T-cell (primary cell): ENCODE results near the gene PPP2R2B. TPM values are rescaled to one million over a fixed set of nuclear protein-coding genes. Genes with fewer than 3 reads are reported as not detected.

Source experiments
- ATAC-seq, 4 experiments: fragments of 200-7000 bp in 3 of 4; fragments of 150-1000 bp in 1 of 4; cut with Tn5 transposase; replicated peaks in 1 of 4; 1 replicate in 3 of 4; 2 replicates in 1 of 4; pipeline ENCODE4 v1.10.0; 2021; ENCODE audit warnings: moderate library complexity in 3 of 4, mild to moderate bottlenecking in 2 of 4, moderate number of reproducible peaks in 1 of 4
- CTCF ChIA-PET, 2 donors: fragments of 300-600 bp; sonication (Branson Sonifier 250); formaldehyde crosslinking; loops; one replicate each; lab custom pipeline; 2022; ENCODE audit warnings: antibody characterized with exemption in 2 of 2; lab: Charles Lee
- POLR2A ChIA-PET, 2 donors: fragments of 300-600 bp; sonication (Branson Sonifier 250); formaldehyde crosslinking; loops; one replicate each; lab custom pipeline; 2022; ENCODE audit warnings: antibody characterized with exemption in 2 of 2; lab: Charles Lee
- DNase-seq, 35 experiments: peaks; one replicate each; pipeline versions ENCODE4 v3.0.0 to v3.0.0-alpha.2; 2013 to 2023
- H3K27ac ChIP-seq: one replicate; pipeline ENCODE4 v1.5.1; 2013; ENCODE audit warnings: low read length
- H3K27me3 ChIP-seq, 2 experiments: replicated peaks in 1 of 2; 1 replicate in 1 of 2; 2 replicates in 1 of 2; pipeline versions ENCODE4 v1.6.1 to v1.7.0; 2013; ENCODE audit warnings: low read length in 1 of 2, mixed read lengths in 1 of 2; ENCODE audit not compliant: control insufficient read depth in 2 of 2, insufficient read depth in 2 of 2; ENCODE audit errors: extremely low read depth in 1 of 2
- H3K36me3 ChIP-seq, 2 donors: 1 replicate in 1 of 2; 2 replicates in 1 of 2; pipeline versions ENCODE4 v1.6.1 to v1.7.0; 2013; ENCODE audit warnings: low read length in 1 of 2; ENCODE audit not compliant: control insufficient read depth in 2 of 2, insufficient read depth in 1 of 2; ENCODE audit errors: extremely low read depth in 1 of 2
- H3K4me1 ChIP-seq, 2 experiments: 1 replicate in 1 of 2; 2 replicates in 1 of 2; pipeline versions ENCODE4 v1.6.1 to v1.7.0; 2013; ENCODE audit warnings: low read length in 2 of 2, mixed read lengths in 1 of 2; ENCODE audit not compliant: insufficient read depth in 2 of 2, control insufficient read depth in 1 of 2; ENCODE audit errors: extremely low read depth in 1 of 2
- H3K4me3 ChIP-seq, 2 donors: 1 replicate in 1 of 2; 2 replicates in 1 of 2; pipeline versions ENCODE4 v1.5.1 to v1.7.0; 2013; ENCODE audit warnings: mild to moderate bottlenecking in 2 of 2, low read length in 1 of 2, moderate library complexity in 1 of 2; ENCODE audit not compliant: control insufficient read depth in 1 of 2; ENCODE audit errors: extremely low read depth in 1 of 2
- H3K9me3 ChIP-seq: 2 replicates; pipeline ENCODE4 v1.7.0; 2013
- H3K27ac Mint-ChIP-seq, 2 donors: one replicate each; pipeline ENCODE4 v1.8.0; 2020 to 2021; ENCODE audit warnings: mild to moderate bottlenecking in 2 of 2, mixed read lengths in 2 of 2
- H3K27me3 Mint-ChIP-seq, 2 donors: one replicate each; pipeline ENCODE4 v1.8.0; 2021 to 2022; ENCODE audit warnings: mixed read lengths in 2 of 2
- H3K36me3 Mint-ChIP-seq: one replicate; pipeline ENCODE4 v1.8.0; 2021; ENCODE audit warnings: mixed read lengths
- H3K4me1 Mint-ChIP-seq, 3 donors: one replicate each; pipeline ENCODE4 v1.8.0; 2020 to 2022; ENCODE audit warnings: mixed read lengths in 3 of 3, mild to moderate bottlenecking in 1 of 3
- H3K4me3 Mint-ChIP-seq, 3 donors: one replicate each; pipeline ENCODE4 v1.8.0; 2020 to 2022; ENCODE audit warnings: mild to moderate bottlenecking in 3 of 3, mixed read lengths in 3 of 3, moderate library complexity in 3 of 3
- H3K9me3 Mint-ChIP-seq, 3 donors: one replicate each; pipeline ENCODE4 v1.8.0; 2020 to 2022; ENCODE audit warnings: mixed read lengths in 3 of 3
- WGBS: methylation state at CpG from one replicate; pipeline ENCODE4 v1.1.5; 2013; ENCODE audit warnings: missing lambda C conversion rate; ENCODE audit not compliant: insufficient coverage; 5-methylcytosine and 5-hydroxymethylcytosine counted together
- total RNA-seq, 35 experiments: library from RNA in 6 of 35; stranded (reverse) in 6 of 35; fragments of 120-200 nt in 1 of 35; gene quantifications; one replicate each; pipeline versions ENCODE4 v1.2.1 to v1.2.4 and lab custom pipeline; 2013 to 2026

The PPP2R2B gene
- total RNA-seq, 5 donors from 2014 or later (not counting 1 experiment from before 2014, with no cell fraction given), result 1.5 to 10.6 (median 4.8) TPM

DNA sequence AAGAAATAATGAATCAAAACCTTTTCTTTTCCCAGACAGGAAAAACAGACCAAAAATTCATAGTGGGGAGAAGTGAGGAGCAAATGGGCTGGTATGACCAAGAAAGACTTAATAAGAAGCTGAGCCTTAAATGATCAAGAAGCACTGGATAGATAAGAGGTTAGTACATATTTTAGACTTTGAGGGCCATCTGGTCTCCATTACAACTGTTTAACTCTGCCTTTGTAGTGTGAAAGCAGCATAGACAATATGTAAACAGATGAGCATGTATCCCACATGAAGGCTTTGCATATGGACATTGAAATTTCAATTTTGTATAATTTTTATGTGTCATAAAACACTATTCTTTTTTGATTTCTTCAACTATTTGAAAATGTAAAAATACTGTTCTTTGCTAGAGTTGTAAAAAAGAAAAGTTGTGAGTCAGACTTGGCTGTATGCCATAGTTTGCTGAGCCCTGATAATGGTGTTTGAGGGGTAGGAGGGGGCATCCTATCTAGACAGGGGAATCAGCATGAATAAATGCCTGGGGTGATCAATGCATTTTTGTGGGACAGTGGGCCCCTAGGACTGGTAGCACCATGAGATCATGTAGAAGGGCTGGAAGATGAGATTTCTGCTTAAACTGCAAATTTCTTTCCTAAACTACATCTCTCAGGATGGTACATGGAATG lies 270.8 kb downstream of the PPP2R2B start:
- peaks cover 0 to 4% (median 0%) of the 10 kb centered on the region in 3 donors for H3K9me3 Mint-ChIP-seq
- H3K4me3 ChIP-seq, result no peak overlapping the region
- ChIA-PET CTCF (no interaction called here), POLR2A (no interaction called here)
- DNase-seq (no peak), ATAC-seq (no peak)
- H3K9me3 ChIP-seq, result no peaks in the 10 kb centered on the region
- H3K4me1 ChIP-seq, result no peaks in the 10 kb centered on the region
- H3K27me3 Mint-ChIP-seq, result peaks cover 4% of the 10 kb centered on the region in 2 donors
- no peak overlapping the region for H3K4me3 Mint-ChIP-seq
- no peaks in the 10 kb centered on the region for H3K36me3 ChIP-seq
- H3K36me3 Mint-ChIP-seq, result no peaks in the 10 kb centered on the region
- H3K27me3 ChIP-seq, result no peaks in the 10 kb centered on the region
- no peaks in the 10 kb centered on the region for H3K4me1 Mint-ChIP-seq
- no peak overlapping the region for H3K27ac ChIP-seq
- no peak overlapping the region for H3K27ac Mint-ChIP-seq

DNA sequence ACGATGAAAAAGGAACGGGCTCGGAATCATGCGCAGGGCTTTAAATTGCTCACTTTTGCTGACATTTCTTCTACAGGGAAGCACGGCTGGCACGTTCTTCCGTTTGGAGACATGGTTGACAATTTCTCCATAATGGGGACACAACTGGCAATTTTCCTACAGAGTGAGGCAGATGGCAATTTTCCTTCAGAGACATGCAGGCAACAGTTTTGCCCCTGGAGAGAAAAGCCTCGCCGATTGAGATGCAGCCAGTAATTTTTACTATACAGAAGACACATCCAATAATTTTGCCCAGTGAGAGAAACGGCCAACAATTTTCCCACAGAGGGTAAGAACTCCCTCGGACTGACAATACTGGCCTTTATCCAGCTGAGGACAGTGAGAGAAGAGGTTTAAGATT lies 271.7 kb downstream of the PPP2R2B start:
- no peak overlapping the region for H3K4me3 ChIP-seq
- H3K27ac Mint-ChIP-seq, result no peak overlapping the region
- H3K4me1 ChIP-seq, result no peaks in the 10 kb centered on the region
- no peaks in the 10 kb centered on the region for H3K36me3 Mint-ChIP-seq
- ATAC-seq (no peak), DNase-seq (no peak)
- no peaks in the 10 kb centered on the region for H3K9me3 ChIP-seq
- POLR2A ChIA-PET, result no interaction called here
- WGBS, result 95% methylated on average over 9 of the region's 11 CpGs
- H3K9me3 Mint-ChIP-seq, result peaks cover 0 to 4% (median 0%) of the 10 kb centered on the region in 3 donors
- H3K36me3 ChIP-seq, result no peaks in the 10 kb centered on the region
- no peak overlapping the region for H3K4me3 Mint-ChIP-seq
- no peaks in the 10 kb centered on the region for H3K27me3 ChIP-seq
- no peaks in the 10 kb centered on the region for H3K4me1 Mint-ChIP-seq
- no peak overlapping the region for H3K27ac ChIP-seq
- H3K27me3 Mint-ChIP-seq, result peaks cover 4% of the 10 kb centered on the region in 2 donors
- CTCF ChIA-PET, result no interaction called here

DNA sequence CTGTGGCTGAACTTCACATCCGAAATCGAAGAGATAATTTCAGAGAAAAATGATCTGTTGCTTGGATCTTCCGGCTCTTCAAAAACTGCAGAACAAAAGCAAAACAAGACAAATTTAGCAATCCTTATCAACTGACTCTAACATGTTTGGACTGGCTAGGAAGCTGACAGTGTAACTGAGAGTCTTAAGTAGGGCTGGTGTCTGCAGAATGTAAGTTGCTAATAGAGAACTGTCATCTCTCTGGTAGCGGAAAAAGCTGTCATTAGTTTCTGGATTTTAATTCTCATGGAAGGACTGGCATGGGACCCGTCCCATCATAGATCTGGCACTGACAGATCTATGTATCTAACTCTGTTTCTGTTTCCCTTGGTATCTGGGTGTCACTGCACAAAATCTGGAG lies 278.2 kb downstream of the PPP2R2B start:
- H3K27me3 Mint-ChIP-seq, result peaks cover 0 to 3% of the 10 kb centered on the region in 2 donors
- no peak for DNase-seq
- no peak overlapping the region for H3K27ac Mint-ChIP-seq
- ChIA-PET POLR2A (no interaction called here), CTCF (no interaction called here)
- no peaks in the 10 kb centered on the region for H3K36me3 Mint-ChIP-seq
- no peak for ATAC-seq
- H3K9me3 Mint-ChIP-seq, result no peaks in the 10 kb centered on the region
- Histone ChIP-seq H3K36me3 (no peaks in the 10 kb centered on the region), H3K27ac (no peak overlapping the region), H3K27me3 (no peaks in the 10 kb centered on the region), H3K4me3 (no peak overlapping the region), H3K4me1 (no peaks in the 10 kb centered on the region), H3K9me3 (no peaks in the 10 kb centered on the region)
- no peak overlapping the region for H3K4me3 Mint-ChIP-seq
- 92% methylated on average over 2 of the region's 5 CpGs for WGBS
- H3K4me1 Mint-ChIP-seq, result no peaks in the 10 kb centered on the region

DNA sequence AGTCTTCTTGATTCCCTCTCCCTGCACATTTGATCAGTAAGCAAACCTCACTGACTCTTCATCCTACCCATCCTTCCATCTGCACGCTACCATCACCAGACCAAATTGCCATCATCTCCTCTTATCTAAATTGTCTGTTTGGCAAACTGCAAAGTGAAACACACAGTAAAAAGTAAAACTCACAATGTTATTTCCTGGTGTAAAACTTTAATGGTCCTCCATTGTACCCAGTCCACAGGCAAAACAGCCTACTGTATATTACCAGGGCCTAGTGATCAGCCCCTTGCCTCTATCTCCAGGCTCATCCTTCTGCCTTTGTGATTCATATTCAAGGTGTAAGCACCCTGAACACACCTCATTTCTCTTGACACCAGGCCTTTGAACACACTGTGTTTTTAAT lies 279.3 kb downstream of the PPP2R2B start:
- Histone ChIP-seq H3K4me1 (no peaks in the 10 kb centered on the region), H3K27me3 (no peaks in the 10 kb centered on the region), H3K4me3 (no peak overlapping the region), H3K9me3 (no peaks in the 10 kb centered on the region), H3K36me3 (no peaks in the 10 kb centered on the region), H3K27ac (no peak overlapping the region)
- Mint-ChIP-seq H3K27me3 (no peaks in the 10 kb centered on the region), H3K4me3 (no peak overlapping the region), H3K27ac (no peak overlapping the region), H3K36me3 (no peaks in the 10 kb centered on the region), H3K9me3 (no peaks in the 10 kb centered on the region), H3K4me1 (no peaks in the 10 kb centered on the region)
- POLR2A ChIA-PET, result no interaction called here
- WGBS, result no CpG with 5 or more reads among the region's 1 CpG
- CTCF ChIA-PET, result no interaction called here
- ATAC-seq, result no peak
- DNase-seq, result no peak

DNA sequence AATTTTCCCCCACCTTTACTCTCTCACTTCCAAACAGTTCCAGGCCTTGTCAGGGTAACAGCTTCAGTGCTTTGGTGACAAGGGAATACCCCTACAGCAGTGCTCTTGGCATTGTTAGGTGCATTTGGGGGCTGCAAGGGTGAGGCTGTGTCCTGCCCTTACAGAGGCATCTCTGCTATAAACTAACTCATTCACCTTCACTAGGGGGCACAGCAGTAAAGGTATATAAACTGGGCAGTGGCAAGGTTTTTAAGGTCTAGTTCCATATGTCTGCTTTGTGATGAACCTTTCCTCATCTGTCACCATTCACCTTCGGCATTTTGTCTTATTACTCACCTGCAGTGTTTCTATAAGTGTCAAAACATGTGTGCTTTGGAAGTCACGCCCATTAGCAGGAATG lies 283.5 kb downstream of the PPP2R2B start:
- Histone ChIP-seq H3K4me3 (no peak overlapping the region), H3K4me1 (no peaks in the 10 kb centered on the region), H3K9me3 (no peaks in the 10 kb centered on the region), H3K27ac (no peak overlapping the region), H3K36me3 (peaks cover 0 to 8% of the 10 kb centered on the region in 2 donors), H3K27me3 (no peaks in the 10 kb centered on the region)
- peaks cover 0 to 7% of the 10 kb centered on the region in 2 donors for H3K27me3 Mint-ChIP-seq
- ATAC-seq, result no peak
- WGBS, result no CpG with 5 or more reads among the region's 2 CpGs
- peaks cover 10% of the 10 kb centered on the region for H3K36me3 Mint-ChIP-seq
- no peaks in the 10 kb centered on the region for H3K4me1 Mint-ChIP-seq
- no peaks in the 10 kb centered on the region for H3K9me3 Mint-ChIP-seq
- ChIA-PET CTCF (no interaction called here), POLR2A (interaction anchor here in 1 of 2 donors (0.5 kb wide), 1 partner anchor 569 kb away, joined by 3 read pairs; no protein-coding TSS in a partner anchor)
- H3K4me3 Mint-ChIP-seq, result no peak overlapping the region
- no peak overlapping the region for H3K27ac Mint-ChIP-seq
- no peak for DNase-seq

DNA sequence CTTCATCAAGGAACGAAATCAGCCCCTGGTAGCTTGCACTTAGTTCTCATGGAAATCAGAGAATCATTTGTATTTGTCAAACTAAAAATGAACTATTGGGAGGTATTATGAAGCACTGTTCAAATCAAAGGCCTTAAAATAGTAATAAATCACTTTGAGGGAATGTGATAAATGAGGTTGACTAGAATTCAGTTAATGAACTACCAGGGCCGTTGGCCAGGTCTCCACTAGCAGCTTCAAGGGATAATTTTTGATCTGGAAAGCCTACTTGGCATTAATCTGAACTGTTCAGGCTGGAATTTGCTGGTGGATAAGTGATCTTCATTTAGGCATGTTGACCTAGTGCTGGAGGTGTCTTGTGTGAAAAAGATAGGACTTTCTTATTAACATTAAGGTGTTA lies 286.2 kb downstream of the PPP2R2B start:
- 63% methylated on average over 1 of the region's 2 CpGs for whole genome bisulfite sequencing
- peaks cover 0 to 9% of the 10 kb centered on the region in 2 donors for H3K36me3 ChIP-seq
- DNase-seq (no peak), ATAC-seq (no peak)
- H3K4me1 Mint-ChIP-seq, result no peaks in the 10 kb centered on the region
- peaks cover 10% of the 10 kb centered on the region for H3K36me3 Mint-ChIP-seq
- H3K9me3 ChIP-seq, result no peaks in the 10 kb centered on the region
- H3K27ac ChIP-seq, result no peak overlapping the region
- ChIA-PET POLR2A (no interaction called here), CTCF (no interaction called here)
- H3K4me3 Mint-ChIP-seq, result no peak overlapping the region
- H3K27ac Mint-ChIP-seq, result no peak overlapping the region
- no peak overlapping the region for H3K4me3 ChIP-seq
- H3K9me3 Mint-ChIP-seq, result no peaks in the 10 kb centered on the region
- peaks cover 0 to 7% of the 10 kb centered on the region in 2 donors for H3K27me3 Mint-ChIP-seq
- H3K27me3 ChIP-seq, result no peaks in the 10 kb centered on the region
- H3K4me1 ChIP-seq, result no peaks in the 10 kb centered on the region
